ENCODE results near the gene NDE1.

- TF ChIP-seq CTCF (IDR thresholded peaks at IDR 0.05 in 4 of 5, conservative IDR thresholded peaks at IDR 0.05 in 1 of 5) (no peak), POLR2A (IDR thresholded peaks at IDR 0.05) (no peak)
Measured at GRCh38 chr16:15621456-15621855, 28.6 kb upstream of the NDE1 start.

Data from gastrocnemius medialis (tissue), 4 donors.